ENCODE results near the gene FAM107A. TPM values are rescaled to one million over a fixed set of nuclear protein-coding genes. Genes with fewer than 3 reads are reported as not detected.

FAM107A gene
- total RNA-seq, 4 donors from 2014 or later = 35.7 to 107 (median 92.7) TPM

DNA sequence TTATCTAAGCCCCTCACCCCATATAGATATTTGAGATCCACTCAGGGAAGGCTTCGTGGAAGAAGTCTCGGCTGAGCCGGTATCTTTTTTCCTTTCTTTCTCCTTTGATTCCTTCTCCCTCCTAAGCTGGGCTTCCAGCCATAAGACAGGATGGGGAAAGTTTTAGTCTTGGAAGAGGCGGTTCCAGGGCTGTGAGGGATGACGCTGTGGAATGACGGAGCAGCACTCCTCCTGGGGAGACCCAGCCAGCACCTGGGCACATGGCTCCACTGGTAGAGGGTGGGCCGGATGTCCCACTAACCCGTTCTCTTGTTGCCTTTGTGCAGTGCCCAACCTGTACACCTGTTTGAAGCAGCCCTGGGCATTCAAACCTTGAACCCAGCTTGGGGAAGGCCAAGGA, 43.2 kb upstream of the FAM107A start:
- Histone ChIP-seq H3K27me3 (no peaks in the 10 kb centered on the region), H3K27ac (replicated peaks in 1 of 4) (no peak overlapping the region), H3K36me3 (no peaks in the 10 kb centered on the region), H3K4me3 (no peak overlapping the region), H3K4me1 (peaks cover 8 to 20% (median 14%) of the 10 kb centered on the region in 4 donors), H3K9me3 (no peaks in the 10 kb centered on the region)
- TF ChIP-seq POLR2A (IDR thresholded peaks at IDR 0.05; ENCODE audit: low read depth) = no peak
- TF ChIP-seq, protein P1, sequence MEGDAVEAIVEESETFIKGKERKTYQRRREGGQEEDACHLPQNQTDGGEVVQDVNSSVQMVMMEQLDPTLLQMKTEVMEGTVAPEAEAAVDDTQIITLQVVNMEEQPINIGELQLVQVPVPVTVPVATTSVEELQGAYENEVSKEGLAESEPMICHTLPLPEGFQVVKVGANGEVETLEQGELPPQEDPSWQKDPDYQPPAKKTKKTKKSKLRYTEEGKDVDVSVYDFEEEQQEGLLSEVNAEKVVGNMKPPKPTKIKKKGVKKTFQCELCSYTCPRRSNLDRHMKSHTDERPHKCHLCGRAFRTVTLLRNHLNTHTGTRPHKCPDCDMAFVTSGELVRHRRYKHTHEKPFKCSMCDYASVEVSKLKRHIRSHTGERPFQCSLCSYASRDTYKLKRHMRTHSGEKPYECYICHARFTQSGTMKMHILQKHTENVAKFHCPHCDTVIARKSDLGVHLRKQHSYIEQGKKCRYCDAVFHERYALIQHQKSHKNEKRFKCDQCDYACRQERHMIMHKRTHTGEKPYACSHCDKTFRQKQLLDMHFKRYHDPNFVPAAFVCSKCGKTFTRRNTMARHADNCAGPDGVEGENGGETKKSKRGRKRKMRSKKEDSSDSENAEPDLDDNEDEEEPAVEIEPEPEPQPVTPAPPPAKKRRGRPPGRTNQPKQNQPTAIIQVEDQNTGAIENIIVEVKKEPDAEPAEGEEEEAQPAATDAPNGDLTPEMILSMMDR (IDR thresholded peaks at IDR 0.05) = no peak
- TF ChIP-seq EP300 (IDR thresholded peaks at IDR 0.05) = no peak
- no peak for TF ChIP-seq POLR2AphosphoS5 (IDR thresholded peaks at IDR 0.05)
- no peak for DNase-seq (ENCODE audit: extremely low spot score)
- WGBS = 83% methylated on average over 8 of the region's 8 CpGs
- intact Hi-C loops (cut with DNase I) = no loop called here

DNA sequence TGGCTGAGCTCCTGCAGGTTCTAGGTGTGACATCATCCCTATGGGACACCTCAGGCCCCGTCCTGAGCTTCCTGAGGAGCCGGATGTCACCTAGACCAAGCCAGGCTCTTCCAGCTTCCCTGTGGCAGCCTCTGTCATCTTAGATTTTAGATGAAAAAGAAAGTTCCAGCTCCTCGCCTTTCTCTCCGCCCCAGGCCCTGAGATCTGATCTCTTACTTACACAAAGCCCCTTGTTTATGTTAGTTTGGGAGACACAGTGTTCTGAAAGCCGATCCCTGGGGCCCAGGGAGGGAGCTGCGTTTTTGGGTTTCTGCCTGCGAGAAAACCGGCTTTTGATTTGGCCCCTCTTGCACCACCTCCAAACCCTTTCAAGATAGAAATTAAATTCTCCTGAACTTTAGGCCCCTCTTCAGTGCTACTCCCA, 40.2 kb upstream of the FAM107A start:
- WGBS = 48% methylated on average over 8 of the region's 8 CpGs
- intact Hi-C loops (cut with DNase I) = no loop called here
- no peaks in the 10 kb centered on the region for H3K27me3 ChIP-seq
- peak overlapping the region; percentile 44 to 79 (median 51) for H3K27ac ChIP-seq (replicated peaks in 1 of 4)
- peaks cover 8 to 20% (median 14%) of the 10 kb centered on the region in 4 donors for H3K4me1 ChIP-seq
- peak; percentile 93 for DNase-seq (ENCODE audit: extremely low spot score)
- TF ChIP-seq, protein P1 (IDR thresholded peaks at IDR 0.05) = no peak
- peak; percentile 15 to 57 for TF ChIP-seq POLR2AphosphoS5 (IDR thresholded peaks at IDR 0.05)
- no peak overlapping the region for H3K4me3 ChIP-seq
- H3K9me3 ChIP-seq = no peaks in the 10 kb centered on the region
- no peaks in the 10 kb centered on the region for H3K36me3 ChIP-seq

DNA sequence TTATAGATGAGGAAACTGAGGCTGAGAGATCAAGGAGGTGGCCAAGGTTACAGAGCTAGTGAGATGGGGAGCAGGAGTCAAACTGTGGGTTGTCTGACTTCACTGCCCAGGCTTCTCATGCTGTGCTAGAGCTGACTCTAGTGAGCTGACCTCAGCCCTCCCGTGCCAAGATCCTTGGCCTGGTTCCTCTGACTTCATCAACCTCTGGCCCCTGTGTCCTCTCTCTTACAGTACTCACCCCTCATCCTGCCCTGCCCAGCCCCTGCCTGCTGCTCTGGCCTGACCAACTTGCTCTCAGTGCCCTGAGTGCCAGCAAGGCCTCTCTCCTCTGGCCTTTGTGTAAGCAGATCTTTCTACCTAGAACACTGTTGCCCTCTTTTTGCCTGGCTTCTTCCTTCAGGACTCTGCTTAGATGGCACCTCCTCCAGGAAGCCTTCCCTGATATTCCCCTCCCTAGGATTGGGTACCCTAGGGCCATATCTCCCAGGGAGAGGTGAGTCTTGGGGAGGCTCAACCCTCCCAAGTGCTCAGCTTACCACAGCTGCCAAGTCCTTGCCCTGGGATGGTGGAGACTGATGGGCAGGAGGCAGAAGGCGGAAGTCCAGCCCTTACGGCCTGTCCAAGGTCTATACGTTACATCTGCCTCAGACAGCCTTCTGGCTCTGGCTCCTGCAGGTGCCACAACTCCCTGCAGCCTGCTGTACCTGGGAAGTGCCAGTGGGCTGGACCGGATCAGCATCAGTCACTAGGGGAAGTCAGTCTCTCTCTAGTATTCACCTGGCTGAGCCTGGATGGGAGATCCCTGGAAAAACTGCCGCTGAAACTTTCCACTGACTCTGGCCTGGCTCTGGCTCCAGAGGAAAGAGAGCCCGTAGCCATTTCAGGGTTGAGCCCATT, 36.3 kb upstream of the FAM107A start:
- WGBS = 54% methylated on average over 4 of the region's 7 CpGs
- peaks cover 8 to 25% (median 17%) of the 10 kb centered on the region in 4 donors for H3K4me1 ChIP-seq
- H3K27me3 ChIP-seq = no peaks in the 10 kb centered on the region
- TF ChIP-seq, protein P1 (IDR thresholded peaks at IDR 0.05) = no peak
- no peak for TF ChIP-seq POLR2A (IDR thresholded peaks at IDR 0.05; ENCODE audit: low read depth)
- no peak overlapping the region for H3K27ac ChIP-seq (replicated peaks in 1 of 4)
- intact Hi-C loops (cut with DNase I) = no loop called here
- H3K9me3 ChIP-seq = no peaks in the 10 kb centered on the region
- H3K4me3 ChIP-seq = no peak overlapping the region
- DNase-seq (ENCODE audit: extremely low spot score) = no peak
- no peaks in the 10 kb centered on the region for H3K36me3 ChIP-seq

DNA sequence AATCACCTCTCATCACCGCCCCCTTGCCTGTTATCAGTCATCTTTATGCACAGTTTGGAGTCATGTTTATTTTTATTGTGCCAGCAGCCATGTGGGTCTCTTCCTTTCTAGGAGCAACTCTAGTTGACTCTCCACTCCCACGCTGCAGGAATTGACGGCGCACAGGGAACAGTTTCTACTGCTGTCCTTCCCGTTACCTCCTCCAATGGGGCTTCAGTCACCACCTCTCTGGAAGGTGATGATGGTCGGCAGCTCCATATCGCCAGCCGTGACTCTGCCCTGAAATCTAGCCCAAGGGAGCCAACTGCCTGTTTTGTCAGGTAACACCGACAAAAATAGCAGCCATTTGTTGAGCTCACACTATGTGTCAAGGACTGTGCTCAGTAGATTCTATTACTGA, 35.6 kb upstream of the FAM107A start:
- DNase-seq (ENCODE audit: extremely low spot score) = no peak
- intact Hi-C loops (cut with DNase I) = no loop called here
- Histone ChIP-seq H3K27ac (replicated peaks in 1 of 4) (no peak overlapping the region), H3K4me3 (no peak overlapping the region), H3K36me3 (no peaks in the 10 kb centered on the region), H3K27me3 (no peaks in the 10 kb centered on the region), H3K9me3 (no peaks in the 10 kb centered on the region), H3K4me1 (peaks cover 8 to 19% (median 12%) of the 10 kb centered on the region in 4 donors)
- TF ChIP-seq, protein P1 (IDR thresholded peaks at IDR 0.05) = no peak
- TF ChIP-seq POLR2AphosphoS5 (IDR thresholded peaks at IDR 0.05) = no peak
- TF ChIP-seq EP300 (IDR thresholded peaks at IDR 0.05) = no peak
- no peak for TF ChIP-seq POLR2A (IDR thresholded peaks at IDR 0.05; ENCODE audit: low read depth)
- WGBS = 68% methylated on average over 9 of the region's 9 CpGs

All from esophagus muscularis mucosa (tissue), 4 donors.